HG03066 (cell line): Measurements from ENCODE around the gene ARL11.
"Not testable (repeated sequence)": the region's sequence is repeated elsewhere in the genome, so short reads cannot be mapped to it uniquely, and the experiment has no call there.

Experiments
- ATAC-seq: cut with Tn5 transposase; IDR thresholded peaks from one replicate; pipeline ENCODE4 v1.9.1; 2021; ENCODE audit warnings: low read depth; ENCODE audit not compliant: unreplicated experiment

Gene ARL11

DNA sequence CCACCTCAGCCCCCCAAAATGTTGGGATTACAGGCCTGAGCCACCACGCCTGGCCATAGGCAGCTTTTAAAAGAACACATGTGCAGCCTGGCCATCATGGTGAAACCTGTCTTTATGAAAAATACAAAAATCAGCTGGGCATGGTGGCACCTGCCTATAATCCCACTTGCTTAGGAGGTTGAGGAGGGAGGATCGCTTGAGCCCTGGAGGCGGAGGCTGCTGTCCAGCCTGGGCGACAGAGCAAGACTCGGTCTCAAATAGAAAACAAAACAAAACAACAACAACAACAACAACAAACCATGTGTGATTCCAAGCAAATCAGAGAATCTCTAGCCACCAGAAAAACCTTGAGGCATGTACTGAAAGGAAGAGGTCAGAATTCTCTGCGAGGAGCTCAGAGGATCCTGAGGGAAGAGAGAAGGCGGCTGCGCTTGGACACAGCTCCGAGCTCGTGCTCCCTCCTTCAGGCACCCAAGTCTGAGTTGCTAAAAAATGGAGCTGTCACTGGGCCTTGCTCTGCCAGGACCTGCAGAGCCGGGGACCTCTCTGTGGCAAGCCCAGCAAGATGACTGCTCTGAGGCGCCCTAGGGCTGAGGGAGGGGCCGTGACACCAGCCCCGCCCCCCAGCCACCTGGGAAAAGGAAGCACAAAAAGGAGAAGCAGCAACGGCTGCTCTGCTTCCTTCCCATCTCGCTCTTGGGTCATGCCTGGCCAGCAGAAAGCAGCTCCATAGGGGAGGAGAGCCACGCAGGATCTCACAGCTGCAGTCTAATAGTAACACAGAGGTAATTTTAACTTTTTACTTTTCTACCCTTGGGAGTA is at the start of gene ARL11:
ARL11 (plus strand) TSS at position 677 of the 822 bp plus-strand sequence. CDS start 1,941 bp downstream, outside the sequence.
- peak; percentile 91 for ATAC-seq

DNA sequence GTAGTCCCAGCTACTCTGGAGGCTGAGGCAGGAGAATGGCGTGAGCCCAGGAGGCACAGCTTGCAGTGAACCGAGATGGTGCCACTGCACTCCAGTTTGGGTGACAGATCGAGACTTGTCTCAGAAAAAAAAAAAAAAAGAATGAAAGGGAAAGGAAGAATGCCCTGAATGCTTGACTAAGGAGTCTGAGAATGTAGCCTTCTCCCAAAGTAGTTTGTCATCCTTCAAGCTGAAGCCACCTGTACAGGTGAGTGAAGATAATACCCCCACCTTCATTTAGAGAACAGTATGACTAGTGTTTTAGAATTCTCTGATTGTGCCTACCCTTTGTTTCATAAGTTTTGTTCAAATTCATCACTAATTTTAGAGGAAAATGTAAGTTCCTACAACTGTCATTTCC is 48.8 kb upstream of the ARL11 start:
- ATAC-seq = no peak

DNA sequence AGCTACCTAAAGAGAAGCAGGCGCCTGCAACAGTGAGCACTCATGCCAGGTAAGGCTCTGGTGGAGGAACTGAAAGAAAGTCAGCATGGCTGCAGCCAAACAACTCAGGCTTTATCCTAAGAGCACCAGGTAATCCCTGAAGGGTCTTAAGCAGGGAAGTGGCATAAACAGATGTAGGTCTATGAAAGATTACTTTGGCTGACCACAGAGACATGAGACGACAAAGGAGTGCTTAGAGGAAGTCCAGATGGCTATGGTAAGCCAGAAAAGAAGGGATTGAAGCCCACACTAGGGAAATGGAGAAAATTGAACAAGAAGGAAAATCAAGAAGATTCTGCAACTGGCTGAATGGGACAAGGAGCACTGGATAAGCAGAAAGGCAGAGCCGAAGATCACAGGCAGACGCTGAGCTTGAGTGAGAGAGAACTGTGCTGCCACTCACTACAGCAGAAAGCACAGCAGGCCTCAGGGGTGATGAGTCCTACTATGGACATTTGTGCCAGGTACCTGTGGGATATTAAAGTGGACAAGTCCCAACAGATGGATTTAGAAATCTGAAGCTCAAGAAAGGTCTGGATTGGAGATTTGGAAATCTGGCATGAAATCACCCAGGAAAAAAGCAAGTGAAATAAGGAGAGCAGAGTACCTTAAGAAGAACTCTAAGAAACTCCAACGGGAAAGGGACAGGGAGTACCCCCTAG is 47.2 kb upstream of the ARL11 start:
- no peak for ATAC-seq

DNA sequence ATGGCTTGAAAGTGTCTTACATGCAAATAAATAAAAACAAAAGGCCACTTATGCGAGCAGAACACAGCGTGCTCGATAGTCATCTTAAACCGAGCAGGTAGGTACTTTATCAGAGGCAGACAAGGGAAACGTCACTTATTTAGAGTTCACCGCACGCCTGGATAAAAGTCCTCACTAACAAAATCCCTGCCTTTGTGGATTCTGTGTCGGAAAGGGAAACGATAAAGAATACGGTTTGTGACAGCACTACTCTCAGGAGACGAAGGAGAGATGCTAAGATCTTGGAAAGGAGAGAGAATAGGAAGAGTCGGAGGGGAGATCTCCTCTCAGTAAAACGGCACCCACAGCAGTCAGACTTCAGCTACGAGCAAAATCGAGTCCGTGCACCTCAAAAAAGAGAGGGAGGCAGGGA is 43.5 kb upstream of the ARL11 start:
- ATAC-seq = peak; percentile 12

DNA sequence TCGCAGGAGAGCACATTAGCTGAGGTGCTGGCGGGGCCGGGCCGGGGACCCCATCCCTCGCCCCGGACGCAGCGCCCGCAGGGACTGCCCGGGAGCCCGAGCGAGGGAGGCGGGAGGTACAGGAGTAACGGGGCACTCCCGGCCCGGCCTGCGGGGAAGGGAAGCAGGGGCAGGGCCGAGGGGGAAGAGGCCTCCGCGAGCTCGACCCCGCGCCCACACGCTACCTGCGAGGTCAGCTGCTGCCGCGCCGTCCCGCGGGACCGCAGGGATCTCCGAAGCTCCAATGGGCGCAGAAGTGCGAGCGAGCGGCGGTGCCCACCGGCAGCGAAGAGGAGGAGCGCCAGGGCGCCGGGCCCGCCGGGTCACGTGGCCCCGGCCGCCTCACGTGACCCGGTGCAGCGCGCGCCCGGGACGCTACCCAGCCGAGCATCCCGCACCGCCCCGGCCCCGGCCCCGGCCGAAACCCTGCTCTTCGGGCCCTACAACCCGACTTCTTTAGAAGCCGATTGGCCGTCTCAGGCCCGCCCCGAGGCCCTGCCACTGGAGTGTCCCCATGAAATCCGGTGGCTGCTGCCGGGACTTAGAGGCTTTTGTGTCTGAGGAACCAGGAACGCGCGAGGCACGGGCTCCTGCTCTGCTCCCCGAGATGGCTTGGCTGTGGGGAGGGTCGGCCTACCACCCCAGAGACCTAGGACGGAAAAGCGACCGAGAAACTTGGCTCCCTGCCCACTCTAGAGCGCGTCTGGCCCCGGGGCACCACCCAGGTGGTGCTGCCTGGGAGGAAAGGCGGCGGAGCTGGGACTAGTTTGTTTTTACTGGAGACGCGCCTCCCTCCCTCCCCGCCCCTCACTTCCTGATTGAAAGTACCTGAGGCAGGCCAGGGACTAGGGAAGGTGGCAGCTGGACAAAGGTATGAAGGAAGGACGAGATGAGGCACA is 42.8 kb upstream of the ARL11 start, which contains the start of gene RCBTB1:
RCBTB1 (minus strand) TSS at position 339 of the 938 bp plus-strand sequence. CDS start 18,279 bp downstream, outside the sequence.
- peak; percentile 92 for ATAC-seq

DNA sequence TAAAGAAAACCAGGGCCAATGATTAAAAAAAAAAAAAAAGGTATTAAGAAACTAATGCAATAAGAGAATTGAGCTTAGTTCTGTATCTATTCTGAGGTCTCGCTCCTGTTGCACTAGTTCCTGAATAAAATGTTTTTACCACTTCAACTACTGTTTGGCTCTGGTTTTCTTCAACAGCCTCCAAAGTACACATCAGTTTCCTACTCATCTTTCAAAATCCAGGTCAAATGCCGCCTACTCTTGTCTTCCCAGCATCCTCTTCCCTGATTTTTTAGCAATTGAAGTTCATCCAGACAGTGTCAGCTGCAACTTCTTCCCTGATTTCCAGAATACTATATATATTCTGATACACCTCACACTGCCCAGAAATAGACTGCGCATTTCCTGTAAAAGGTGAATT is 41.6 kb upstream of the ARL11 start:
- ATAC-seq = no peak

DNA sequence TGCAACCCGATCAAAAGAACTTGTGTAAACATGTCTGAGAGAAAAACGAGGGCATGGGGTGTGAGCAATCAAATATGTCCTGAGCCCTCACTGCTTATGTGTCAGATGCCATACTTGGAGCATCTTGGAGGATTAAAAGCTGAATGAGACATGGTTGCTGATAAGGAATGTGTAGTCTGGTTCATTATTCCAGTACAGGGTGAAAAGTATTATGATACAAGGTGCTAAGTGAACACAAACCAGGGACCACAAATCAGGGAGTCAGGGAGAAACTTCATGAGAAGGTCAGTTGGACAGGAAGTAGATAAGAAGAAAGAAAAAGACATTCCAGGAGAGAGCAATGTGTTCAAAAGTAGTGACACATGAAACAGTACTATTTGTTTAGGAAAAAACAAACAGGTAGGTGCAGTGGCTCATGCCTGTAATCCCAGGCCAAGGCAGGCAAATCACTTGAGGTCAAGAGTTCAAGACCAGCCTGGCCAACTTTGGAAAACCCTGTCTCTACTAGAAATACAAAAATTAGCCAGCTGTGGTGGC is 40.9 kb upstream of the ARL11 start:
- no peak for ATAC-seq

DNA sequence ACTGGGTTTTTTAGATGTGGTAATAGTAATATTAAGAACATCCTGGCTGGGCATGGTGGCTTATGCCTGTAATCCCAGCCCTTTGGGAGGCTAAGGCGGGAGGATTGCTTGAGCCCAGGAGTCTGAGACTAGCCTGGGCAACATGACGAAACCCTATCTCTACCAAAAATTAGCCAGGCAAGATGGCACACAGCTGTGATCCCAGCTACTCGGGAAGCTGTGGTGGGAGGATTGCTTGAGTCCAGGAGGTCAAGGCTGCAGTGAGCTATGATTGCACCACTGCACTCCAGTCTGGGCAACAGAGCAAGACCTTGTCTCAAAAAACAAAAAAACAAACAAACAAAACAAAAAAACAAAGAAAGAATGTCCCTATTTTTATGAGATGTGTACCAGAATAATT is 37.6 kb upstream of the ARL11 start:
- not testable (repeated sequence) for ATAC-seq

DNA sequence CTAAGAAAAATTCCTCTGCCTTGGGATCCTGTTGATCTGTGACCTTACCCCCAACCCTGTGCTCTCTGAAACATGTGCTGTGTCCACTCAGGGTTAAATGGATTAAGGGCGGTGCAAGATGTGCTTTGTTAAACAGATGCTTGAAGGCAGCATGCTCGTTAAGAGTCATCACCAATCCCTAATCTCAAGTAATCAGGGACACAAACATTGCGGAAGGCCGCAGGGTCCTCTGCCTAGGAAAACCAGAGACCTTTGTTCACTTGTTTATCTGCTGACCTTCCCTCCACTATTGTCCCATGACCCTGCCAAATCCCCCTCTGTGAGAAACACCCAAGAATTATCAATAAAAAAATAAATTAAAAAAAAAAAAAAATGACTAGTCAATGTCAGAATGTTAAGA is 34.4 kb upstream of the ARL11 start:
- not testable (repeated sequence) for ATAC-seq

DNA sequence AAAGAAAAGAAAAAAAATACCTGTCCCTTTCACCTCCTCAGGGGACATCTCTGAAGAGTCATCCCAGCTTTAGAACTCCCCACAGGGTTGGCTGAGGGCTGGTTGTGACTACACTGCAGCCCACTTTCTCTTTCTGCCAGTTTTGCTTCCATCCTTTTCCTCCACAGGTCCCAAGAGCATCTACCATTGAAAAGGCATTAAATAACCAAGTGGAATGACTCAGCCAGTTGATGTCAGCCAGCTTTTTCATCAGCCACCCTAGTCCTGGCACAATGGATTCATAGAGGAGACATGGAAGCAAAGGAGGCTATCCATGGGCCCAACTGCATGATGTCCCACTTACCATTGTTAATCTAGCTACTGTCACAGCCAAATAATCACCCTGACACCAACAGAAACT is 33.7 kb upstream of the ARL11 start:
- ATAC-seq = no peak

DNA sequence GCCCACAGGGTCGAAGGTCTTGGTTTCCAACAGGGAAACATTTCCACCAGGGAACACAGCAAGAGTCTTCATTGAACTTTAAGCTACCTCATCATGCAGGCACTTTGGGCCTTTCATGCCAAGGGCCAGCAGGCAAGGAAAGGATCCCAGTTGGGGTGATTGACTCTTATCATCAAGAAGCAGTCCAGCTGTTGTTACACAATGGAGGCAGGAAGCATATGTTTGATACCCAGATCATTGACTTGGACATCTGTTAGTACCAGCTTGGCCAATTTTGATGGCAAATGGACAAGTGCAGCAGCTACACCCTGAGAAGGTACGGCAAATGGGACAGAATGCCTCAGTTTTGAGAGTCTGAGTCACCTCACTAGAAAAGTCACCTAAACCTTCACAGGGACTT is 32.1 kb upstream of the ARL11 start:
- no peak for ATAC-seq

DNA sequence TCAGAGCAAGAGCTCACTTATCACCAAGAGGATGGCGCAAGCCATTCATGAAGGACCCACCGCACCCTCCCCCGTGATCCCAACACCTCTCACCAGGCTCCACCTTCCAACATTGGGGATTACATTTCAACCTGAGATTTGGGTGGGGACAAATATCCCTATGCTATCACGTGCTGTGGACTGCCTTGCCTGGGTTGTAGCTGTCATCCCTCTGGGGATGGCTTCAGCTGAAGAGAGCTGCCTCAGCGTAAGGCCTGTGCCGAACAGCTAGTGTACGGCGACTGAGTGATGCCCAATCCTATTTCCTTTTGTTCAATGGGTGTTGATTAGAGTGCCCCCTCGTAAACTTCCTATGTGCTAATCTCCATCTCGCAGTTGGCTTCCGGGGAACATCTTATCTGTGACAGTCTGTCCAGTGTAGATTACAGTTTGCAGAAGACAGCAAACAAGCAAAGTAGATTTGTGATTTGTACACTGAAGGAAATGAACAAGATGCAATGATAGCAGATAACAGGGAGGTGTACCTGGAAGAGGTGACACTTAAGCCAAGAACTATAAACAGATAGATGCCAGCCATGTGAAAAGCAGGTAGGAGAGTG is 31.2 kb upstream of the ARL11 start:
- no peak for ATAC-seq

DNA sequence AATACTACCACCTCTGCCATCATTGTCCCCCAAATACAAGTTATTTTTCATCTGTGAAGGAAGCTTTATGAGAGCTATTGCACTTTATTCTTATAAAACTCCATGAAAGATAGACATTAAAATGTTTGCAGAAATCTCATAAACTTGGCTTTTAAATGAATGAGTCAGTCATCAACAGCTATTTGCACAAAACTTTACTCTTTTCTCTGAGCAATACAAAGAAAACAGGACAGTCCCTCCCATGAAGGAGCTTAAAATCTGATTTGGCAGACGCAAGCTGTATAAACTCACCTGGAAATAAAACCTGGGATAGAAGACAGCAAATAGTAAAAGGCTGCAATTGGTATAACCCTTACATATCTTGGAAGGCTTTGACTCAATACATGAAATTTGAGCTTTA is 26.3 kb upstream of the ARL11 start:
- no peak for ATAC-seq

DNA sequence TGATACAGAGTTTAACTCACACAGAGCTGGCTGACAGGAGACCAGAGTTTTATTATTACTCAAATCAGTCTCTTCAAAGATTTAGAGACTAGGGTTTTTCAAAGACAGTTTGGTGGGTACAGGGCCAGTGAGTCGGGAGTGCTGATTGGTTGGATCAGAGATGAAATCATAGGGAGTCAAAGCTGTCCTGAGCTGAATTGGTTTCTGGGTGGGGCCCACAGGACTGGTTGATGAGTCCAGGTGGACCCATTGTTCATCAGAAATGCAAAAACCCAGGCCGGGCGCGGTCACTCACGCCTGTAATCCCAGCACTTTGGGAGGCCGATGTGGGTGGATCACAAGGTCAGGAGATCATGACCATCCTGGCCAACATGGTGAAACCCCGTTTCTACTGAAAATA is 25.7 kb upstream of the ARL11 start:
- ATAC-seq = not testable (repeated sequence)

DNA sequence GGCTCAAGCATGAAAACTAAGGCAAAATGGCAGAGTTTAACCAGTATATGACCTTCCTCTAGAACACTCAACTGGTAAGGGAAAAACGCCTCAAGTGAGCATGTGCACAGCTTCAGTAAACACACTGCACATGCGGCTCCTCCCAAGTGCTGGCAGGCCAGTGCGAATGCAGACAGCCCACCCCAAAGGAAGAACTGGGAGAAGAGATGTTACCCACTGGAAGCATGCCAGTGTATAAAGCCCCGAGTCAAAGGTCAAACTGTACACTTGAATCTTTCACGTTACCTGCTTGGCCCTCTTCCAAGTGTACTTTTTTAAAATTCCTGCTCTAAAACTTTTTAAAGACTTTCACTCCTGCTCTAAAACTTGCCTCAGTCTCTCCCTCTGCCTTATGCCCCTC is 23.7 kb upstream of the ARL11 start:
- no peak for ATAC-seq

DNA sequence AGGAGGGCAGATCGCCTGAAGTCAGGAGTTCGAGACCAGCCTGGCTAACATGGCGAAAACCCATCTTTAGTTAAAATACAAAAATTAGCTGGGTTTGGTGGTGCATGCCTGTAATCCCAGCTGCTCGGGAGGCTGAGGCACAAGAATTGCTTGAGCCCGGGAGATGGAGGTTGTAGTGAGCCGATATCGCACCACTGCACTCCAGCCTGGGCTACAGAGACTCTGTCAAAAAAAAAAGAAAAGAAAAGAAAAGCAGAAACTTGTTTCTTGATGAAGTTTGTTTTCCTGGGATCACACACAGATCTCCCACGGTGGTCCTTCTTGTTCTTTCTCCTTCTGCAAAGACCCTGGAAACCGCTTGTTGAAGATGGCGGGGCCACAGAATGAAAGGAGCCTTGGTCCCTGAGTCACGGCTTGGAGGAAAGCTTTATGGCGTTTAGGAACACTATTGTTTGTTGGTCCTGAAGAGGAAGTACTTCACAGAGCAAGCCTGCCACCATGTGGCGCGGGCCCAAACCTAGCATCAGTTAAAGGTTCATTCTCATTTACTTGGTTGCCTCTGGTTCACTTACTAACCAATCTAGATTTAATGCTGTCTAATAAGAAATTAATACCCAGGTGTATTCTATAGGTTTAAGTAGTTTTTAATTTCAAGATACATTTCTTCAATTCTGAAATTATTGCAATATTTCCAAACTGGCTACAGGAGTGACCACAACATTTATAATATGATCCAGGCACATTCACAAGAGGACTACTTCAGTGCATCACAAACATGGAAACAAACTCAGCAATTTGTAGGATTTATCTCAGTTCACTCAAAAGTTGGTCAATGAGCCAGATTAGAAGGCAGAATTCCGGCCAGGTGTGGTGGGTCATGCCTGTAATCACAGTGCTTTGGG is 21.3 kb upstream of the ARL11 start:
- ATAC-seq = peak; percentile 96

DNA sequence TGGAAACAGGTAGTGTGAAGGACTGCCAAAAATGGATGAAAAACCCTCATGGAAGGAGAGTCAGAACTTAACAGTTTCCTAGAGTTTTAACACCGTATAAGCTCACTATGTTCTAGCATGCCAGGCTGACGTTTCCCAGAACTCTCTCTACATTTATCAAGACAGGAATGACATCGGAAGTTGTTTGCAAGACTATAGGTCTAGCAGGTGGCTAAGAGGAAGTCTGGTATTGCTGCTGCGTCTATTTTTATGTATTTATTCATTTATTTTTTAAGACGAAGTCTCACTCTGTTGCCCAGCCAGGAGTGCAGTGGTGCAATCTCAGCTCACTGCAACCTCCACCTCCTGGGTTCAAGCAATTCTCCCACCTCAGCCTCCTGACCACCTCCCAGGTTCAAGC is 20.5 kb upstream of the ARL11 start:
- no peak for ATAC-seq

DNA sequence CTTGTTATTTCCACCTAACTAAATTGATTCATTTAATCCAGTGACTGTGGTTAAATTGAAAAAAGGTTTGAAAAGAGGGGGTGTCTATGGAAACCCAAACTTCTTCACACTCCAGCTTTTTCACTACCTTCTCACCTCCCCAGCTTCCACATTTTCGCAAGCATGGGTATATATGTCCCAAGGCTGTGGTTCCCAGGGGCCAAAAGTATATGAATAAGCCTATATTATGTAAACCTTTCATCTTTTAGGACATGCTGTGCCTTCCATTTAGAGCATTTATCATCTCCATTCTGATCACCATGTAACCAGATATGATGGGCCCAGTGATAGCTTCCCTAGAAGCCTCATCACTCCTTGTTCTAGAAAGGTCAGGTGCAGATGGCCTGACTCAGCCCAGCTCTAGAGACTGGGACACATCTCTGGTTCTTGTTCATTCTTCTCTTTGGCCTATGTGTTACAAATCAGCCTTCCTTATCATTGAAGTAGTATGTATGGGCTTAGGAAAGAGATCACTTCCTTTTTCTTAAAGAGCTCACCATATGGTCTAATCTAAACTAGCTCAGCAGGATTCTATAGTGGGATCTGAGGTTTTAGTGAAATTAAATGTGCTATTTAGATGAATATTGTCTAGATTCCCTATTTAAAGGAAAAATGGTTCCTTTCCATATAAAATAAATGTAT is 19.5 kb upstream of the ARL11 start:
- no peak for ATAC-seq

DNA sequence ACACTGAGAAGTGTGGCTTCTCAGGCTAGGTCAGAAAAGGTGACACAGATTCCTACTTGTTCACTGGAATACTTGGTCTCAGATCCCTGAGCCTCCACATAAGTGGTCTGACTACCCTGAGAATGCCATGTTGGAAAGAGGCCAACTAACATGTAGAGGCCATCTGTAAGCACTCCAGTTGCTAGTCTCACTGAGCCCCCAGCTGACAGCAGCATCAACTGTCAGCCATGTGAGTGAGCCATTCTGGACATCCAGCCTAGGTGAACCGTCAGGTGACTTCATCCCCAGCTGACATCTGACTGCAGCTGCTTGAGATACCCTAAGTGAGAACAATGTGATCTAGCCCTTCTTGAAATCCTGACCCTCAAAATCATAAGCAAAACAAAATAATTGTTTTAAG is 18.1 kb upstream of the ARL11 start:
- no peak for ATAC-seq
